ENCODE data around the gene SLC22A1. TPM values are rescaled to one million over a fixed set of nuclear protein-coding genes. Genes with fewer than 3 reads are reported as not detected.

The SLC22A1 gene
- total RNA-seq, 1 donor from 2014 or later, result under 0.01 TPM

GRCh38 chr6:160156842-160157241 is 35.2 kb downstream of the SLC22A1 start:
- DNase-seq (ENCODE audit: low read depth), result no peak
- no peaks in the 10 kb centered on the region for H3K27me3 ChIP-seq (ENCODE audit: control insufficient read depth, insufficient read depth, low read length)
- no peak for FAIRE-seq
- TF ChIP-seq CTCF (IDR thresholded peaks at IDR 0.05; ENCODE audit: insufficient read depth, low read length, severe bottlenecking), result no peak
- no peaks in the 10 kb centered on the region for H3K36me3 ChIP-seq (ENCODE audit: control insufficient read depth, insufficient read depth, low read length)
- no peak overlapping the region for H3K4me3 ChIP-seq (ENCODE audit: low read depth, low read length)

- Histone ChIP-seq H3K27me3 (ENCODE audit: control insufficient read depth, insufficient read depth, low read length) (no peaks in the 10 kb centered on the region), H3K4me3 (ENCODE audit: low read depth, low read length) (no peak overlapping the region), H3K36me3 (ENCODE audit: control insufficient read depth, insufficient read depth, low read length) (no peaks in the 10 kb centered on the region)
- peak; percentile 41 for TF ChIP-seq CTCF (IDR thresholded peaks at IDR 0.05; ENCODE audit: insufficient read depth, low read length, severe bottlenecking)
- peak; percentile 73 for DNase-seq (ENCODE audit: low read depth)
- FAIRE-seq, result no peak
These were observed 38.8 kb downstream of the SLC22A1 start for GRCh38 chr6:160160450-160160849.

GRCh38 chr6:160160929-160161646 is 39.5 kb downstream of the SLC22A1 start:
- no peak overlapping the region for H3K4me3 ChIP-seq (ENCODE audit: low read depth, low read length)
- FAIRE-seq (no peak), DNase-seq (ENCODE audit: low read depth) (no peak)
- no peaks in the 10 kb centered on the region for H3K27me3 ChIP-seq (ENCODE audit: control insufficient read depth, insufficient read depth, low read length)
- TF ChIP-seq CTCF (IDR thresholded peaks at IDR 0.05; ENCODE audit: insufficient read depth, low read length, severe bottlenecking), result no peak
- no peaks in the 10 kb centered on the region for H3K36me3 ChIP-seq (ENCODE audit: control insufficient read depth, insufficient read depth, low read length)

GRCh38 chr6:160161647-160161986 is 40.0 kb downstream of the SLC22A1 start:
- no peak overlapping the region for H3K4me3 ChIP-seq (ENCODE audit: low read depth, low read length)
- no peaks in the 10 kb centered on the region for H3K36me3 ChIP-seq (ENCODE audit: control insufficient read depth, insufficient read depth, low read length)
- TF ChIP-seq CTCF (IDR thresholded peaks at IDR 0.05; ENCODE audit: insufficient read depth, low read length, severe bottlenecking), result no peak
- DNase-seq (ENCODE audit: low read depth) (no peak), FAIRE-seq (no peak)
- H3K27me3 ChIP-seq (ENCODE audit: control insufficient read depth, insufficient read depth, low read length), result no peaks in the 10 kb centered on the region

- H3K36me3 ChIP-seq (ENCODE audit: control insufficient read depth, insufficient read depth, low read length), result no peaks in the 10 kb centered on the region
- TF ChIP-seq CTCF (IDR thresholded peaks at IDR 0.05; ENCODE audit: insufficient read depth, low read length, severe bottlenecking), result no peak
- FAIRE-seq, result no peak
- no peaks in the 10 kb centered on the region for H3K27me3 ChIP-seq (ENCODE audit: control insufficient read depth, insufficient read depth, low read length)
- H3K4me3 ChIP-seq (ENCODE audit: low read depth, low read length), result no peak overlapping the region
- peak; percentile 31 for DNase-seq (ENCODE audit: low read depth)
These were observed 40.5 kb downstream of the SLC22A1 start for GRCh38 chr6:160162030-160162566.

- TF ChIP-seq CTCF (IDR thresholded peaks at IDR 0.05; ENCODE audit: insufficient read depth, low read length, severe bottlenecking), result no peak
- no peak overlapping the region for H3K4me3 ChIP-seq (ENCODE audit: low read depth, low read length)
- no peaks in the 10 kb centered on the region for H3K36me3 ChIP-seq (ENCODE audit: control insufficient read depth, insufficient read depth, low read length)
- FAIRE-seq (no peak), DNase-seq (ENCODE audit: low read depth) (no peak)
- H3K27me3 ChIP-seq (ENCODE audit: control insufficient read depth, insufficient read depth, low read length), result no peaks in the 10 kb centered on the region
These were observed 41.8 kb downstream of the SLC22A1 start for GRCh38 chr6:160163425-160163824.

Measured in bronchial epithelial cell (primary cell).